Measurements from ENCODE around the gene CFB. TPM values are rescaled to one million over a fixed set of nuclear protein-coding genes. Genes with fewer than 3 reads are reported as not detected.

The CFB gene
- 0.50 TPM in 1 of 2 replicates, not detected in the other for total RNA-seq (ENCODE audit: low replicate concordance)

- Histone ChIP-seq H3K27me3 (peaks cover 17% of the 10 kb centered on the region), H3F3A (ENCODE audit: low read depth) (no peaks in the 10 kb centered on the region), H2AFZ (replicated peaks) (peak within 1 kb of the TSS; percentile 36), H3K4me3 (no peak within 1 kb of the TSS), H3K9me3 (ENCODE audit: low read depth) (no peaks in the 10 kb centered on the region), H3K4me1 (no peaks in the 10 kb centered on the region), H3K9ac (no peak within 1 kb of the TSS), H3K27ac (no peak within 1 kb of the TSS), H4K20me1 (ENCODE audit: low read depth) (no peaks in the 10 kb centered on the region), H3K79me2 (ENCODE audit: low read depth) (no peaks in the 10 kb centered on the region), H3K4me2 (no peak within 1 kb of the TSS), H3K36me3 (no peaks in the 10 kb centered on the region)
- Mint-ChIP-seq H3K36me3 (peaks cover 2% of the 10 kb centered on the region), H3K4me1 (peaks cover 12% of the 10 kb centered on the region), H3K27ac (peak within 1 kb of the TSS; percentile 12), H3K9me3 (no peaks in the 10 kb centered on the region), H3K27me3 (ENCODE audit: insufficient read depth, low read depth) (peaks cover 18% of the 10 kb centered on the region), H3K4me3 (no peak within 1 kb of the TSS)
- TF ChIP-seq EZH2 (IDR thresholded peaks at IDR 0.05): no peak
- TF ChIP-seq EZH2phosphoT487 (IDR thresholded peaks at IDR 0.05): no peak
- no peak for TF ChIP-seq CTCF (IDR thresholded peaks at IDR 0.05)
- peak; percentile 8 for DNase-seq (ENCODE audit: low spot score)
Measured at GRCh38 chr6:31945507-31946369, at the start of gene CFB. TSS of gene CFB (plus strand) at chr6:31946095. CDS start at chr6:31946222, 127 bp downstream.

GRCh38 chr6:31896493-31896855, 49.4 kb upstream of the CFB start:
- peak overlapping the region; percentile 73 for H3K9ac ChIP-seq
- no peaks in the 10 kb centered on the region for H3K27me3 ChIP-seq
- peak overlapping the region; percentile 89 for H3K27ac Mint-ChIP-seq
- no peaks in the 10 kb centered on the region for H3K9me3 Mint-ChIP-seq
- peak overlapping the region; percentile 83 for H3K4me3 ChIP-seq
- H3K4me1 Mint-ChIP-seq: peaks cover 34% of the 10 kb centered on the region
- no peaks in the 10 kb centered on the region for H3K9me3 ChIP-seq (ENCODE audit: low read depth)
- H3K4me3 Mint-ChIP-seq: peak overlapping the region; percentile 90
- H3K4me1 ChIP-seq: peaks cover 19% of the 10 kb centered on the region
- H3K27ac ChIP-seq: no peak overlapping the region
- H2AFZ ChIP-seq (replicated peaks): no peak overlapping the region
- H3K4me2 ChIP-seq: peak overlapping the region; percentile 99
- no peaks in the 10 kb centered on the region for H3K27me3 Mint-ChIP-seq (ENCODE audit: insufficient read depth, low read depth)
- peaks cover 42% of the 10 kb centered on the region for H4K20me1 ChIP-seq (ENCODE audit: low read depth)
- peaks cover 27% of the 10 kb centered on the region for H3K36me3 ChIP-seq
- peaks cover 49% of the 10 kb centered on the region for H3F3A ChIP-seq (ENCODE audit: low read depth)
- DNase-seq (ENCODE audit: low spot score): no peak
- H3K79me2 ChIP-seq (ENCODE audit: low read depth): peaks cover 73% of the 10 kb centered on the region
- TF ChIP-seq EZH2phosphoT487 (IDR thresholded peaks at IDR 0.05) (no peak), EZH2 (IDR thresholded peaks at IDR 0.05) (no peak), CTCF (IDR thresholded peaks at IDR 0.05) (no peak)
- peaks cover 20% of the 10 kb centered on the region for H3K36me3 Mint-ChIP-seq

GRCh38 chr6:31896856-31897611, 48.9 kb upstream of the CFB start:
- Histone ChIP-seq H3K9me3 (ENCODE audit: low read depth) (no peaks in the 10 kb centered on the region), H3K27ac (no peak overlapping the region), H4K20me1 (ENCODE audit: low read depth) (peaks cover 42% of the 10 kb centered on the region), H2AFZ (replicated peaks) (peak overlapping the region; percentile 96), H3K36me3 (peaks cover 22% of the 10 kb centered on the region), H3K4me3 (peak overlapping the region; percentile 83), H3K27me3 (no peaks in the 10 kb centered on the region), H3K4me2 (peak overlapping the region; percentile 99), H3K4me1 (peaks cover 19% of the 10 kb centered on the region), H3F3A (ENCODE audit: low read depth) (peaks cover 51% of the 10 kb centered on the region), H3K79me2 (ENCODE audit: low read depth) (peaks cover 75% of the 10 kb centered on the region), H3K9ac (peak overlapping the region; percentile 73)
- TF ChIP-seq EZH2 (IDR thresholded peaks at IDR 0.05) (no peak), EZH2phosphoT487 (IDR thresholded peaks at IDR 0.05) (no peak), CTCF (IDR thresholded peaks at IDR 0.05) (no peak)
- Mint-ChIP-seq H3K9me3 (no peaks in the 10 kb centered on the region), H3K4me3 (peak overlapping the region; percentile 90), H3K27ac (no peak overlapping the region), H3K36me3 (peaks cover 17% of the 10 kb centered on the region), H3K4me1 (peaks cover 34% of the 10 kb centered on the region), H3K27me3 (ENCODE audit: insufficient read depth, low read depth) (no peaks in the 10 kb centered on the region)
- peak; percentile 75 for DNase-seq (ENCODE audit: low spot score)
